B cell (primary cell): ENCODE measurements around the gene ABCC9.

Experiments
- EZH2 ChIP-seq: IDR thresholded peaks from 2 replicates; pipeline ENCODE4 v1.6.1; 2012; ENCODE audit warnings: borderline replicate concordance, low read depth, mild to moderate bottlenecking, moderate library complexity, low read length; ENCODE audit not compliant: insufficient read depth, poor library complexity, severe bottlenecking
- TF ChIP-seq, protein P1 (sequence below): fragments of 200-600 bp; IDR thresholded peaks from one replicate; pipeline ENCODE4 v1.8.0; 2022; ENCODE audit warnings: antibody characterized with exemption, mild to moderate bottlenecking

DNA sequence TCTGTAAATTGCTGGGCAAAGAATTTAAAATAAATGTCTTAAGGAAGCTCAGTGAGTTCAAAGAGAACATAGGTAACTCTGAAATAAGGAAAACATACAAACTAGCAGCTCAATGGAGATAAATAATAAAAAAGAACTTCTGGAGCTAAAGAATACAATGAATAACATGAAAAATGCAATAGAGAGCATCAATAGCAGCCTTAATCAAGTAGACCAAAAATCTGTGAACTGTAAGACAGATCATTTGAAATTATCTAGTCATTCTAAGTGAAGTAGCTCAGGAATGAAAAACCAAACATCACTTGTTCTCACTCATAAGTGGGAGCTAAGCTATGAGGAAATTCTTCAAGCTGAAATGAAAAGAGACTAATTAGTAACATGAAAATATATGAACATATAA, 5.8 kb upstream of the ABCC9 start:
- TF ChIP-seq, protein P1, sequence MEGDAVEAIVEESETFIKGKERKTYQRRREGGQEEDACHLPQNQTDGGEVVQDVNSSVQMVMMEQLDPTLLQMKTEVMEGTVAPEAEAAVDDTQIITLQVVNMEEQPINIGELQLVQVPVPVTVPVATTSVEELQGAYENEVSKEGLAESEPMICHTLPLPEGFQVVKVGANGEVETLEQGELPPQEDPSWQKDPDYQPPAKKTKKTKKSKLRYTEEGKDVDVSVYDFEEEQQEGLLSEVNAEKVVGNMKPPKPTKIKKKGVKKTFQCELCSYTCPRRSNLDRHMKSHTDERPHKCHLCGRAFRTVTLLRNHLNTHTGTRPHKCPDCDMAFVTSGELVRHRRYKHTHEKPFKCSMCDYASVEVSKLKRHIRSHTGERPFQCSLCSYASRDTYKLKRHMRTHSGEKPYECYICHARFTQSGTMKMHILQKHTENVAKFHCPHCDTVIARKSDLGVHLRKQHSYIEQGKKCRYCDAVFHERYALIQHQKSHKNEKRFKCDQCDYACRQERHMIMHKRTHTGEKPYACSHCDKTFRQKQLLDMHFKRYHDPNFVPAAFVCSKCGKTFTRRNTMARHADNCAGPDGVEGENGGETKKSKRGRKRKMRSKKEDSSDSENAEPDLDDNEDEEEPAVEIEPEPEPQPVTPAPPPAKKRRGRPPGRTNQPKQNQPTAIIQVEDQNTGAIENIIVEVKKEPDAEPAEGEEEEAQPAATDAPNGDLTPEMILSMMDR: no peak
- no peak for TF ChIP-seq EZH2
